ENCODE measurements around the gene MMP15. TPM values are rescaled to one million over a fixed set of nuclear protein-coding genes. Genes with fewer than 3 reads are reported as not detected.

Gene MMP15
- total RNA-seq, 1 experiment from 2014 or later: 4.5 TPM

DNA sequence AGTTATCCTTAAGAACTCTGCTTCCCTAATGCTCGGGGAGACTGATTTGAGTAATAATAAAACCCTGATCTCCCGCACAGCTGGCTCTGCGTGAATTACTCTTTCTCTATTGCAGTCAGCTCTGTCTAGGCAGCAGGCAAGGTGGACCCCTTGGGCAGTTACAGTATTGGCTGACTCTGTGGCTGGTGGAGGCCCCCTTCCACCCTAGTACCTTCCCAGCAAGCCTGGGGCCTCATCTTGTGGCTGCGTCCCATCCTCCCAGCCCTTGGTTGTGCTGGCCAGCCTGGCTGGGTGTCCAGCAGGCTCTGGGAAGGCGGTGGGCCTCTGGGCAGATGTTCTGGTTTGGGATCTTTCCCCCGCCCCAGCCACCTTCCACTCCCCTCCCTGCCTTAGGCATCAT is 59.1 kb downstream of the MMP15 start:
- CTCF ChIA-PET: no interaction called here
- BruUV-seq (replicated peaks): no TSS peak

DNA sequence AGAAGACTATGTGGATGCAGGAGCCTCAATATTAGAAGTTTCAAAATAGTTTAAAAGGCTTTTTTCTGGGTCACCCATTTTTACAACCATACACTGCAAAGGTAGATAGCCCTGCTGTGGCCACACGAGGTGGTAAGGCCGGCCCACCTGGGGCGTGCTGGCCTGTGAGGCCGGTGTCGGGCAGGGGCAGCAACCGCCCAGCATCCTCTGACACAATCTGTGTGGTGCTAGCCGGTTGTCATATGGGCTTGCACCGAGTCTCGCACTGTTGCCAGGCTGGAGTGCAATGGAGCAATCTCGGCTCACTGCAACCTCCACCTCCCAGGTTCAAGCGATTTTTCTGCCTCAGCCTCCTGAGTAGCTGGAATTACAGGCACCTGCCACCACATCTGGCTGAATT is 59.6 kb downstream of the MMP15 start:
- H3K9me3 ChIP-seq (ENCODE audit: low read depth, low read length, poor library complexity, severe bottlenecking): no peaks in the 10 kb centered on the region
- ChIA-PET CTCF (no interaction called here), POLR2A (ENCODE audit: low non-redundant PET) (no interaction called here)
- intact Hi-C loops (cut with micrococcal nuclease; ENCODE audit: unreplicated experiment): no loop called here
- H3K27ac ChIP-seq (ENCODE audit: low read depth, low read length, poor library complexity, severe bottlenecking): no peak overlapping the region
- no peaks in the 10 kb centered on the region for H3K36me3 ChIP-seq (ENCODE audit: insufficient read depth, low read length, poor library complexity, severe bottlenecking)
- H3K27me3 ChIP-seq (replicated peaks; ENCODE audit: insufficient read depth, low read depth, low read length, poor library complexity): no peaks in the 10 kb centered on the region
- no peak for DNase-seq (ENCODE audit: low spot score)
- H3K4me3 ChIP-seq (ENCODE audit: low read depth, low read length, poor library complexity, severe bottlenecking): no peak overlapping the region
- no peaks in the 10 kb centered on the region for H3K4me1 ChIP-seq (ENCODE audit: insufficient read depth, low read length, poor library complexity, severe bottlenecking)
- no peak for TF ChIP-seq EZH2 (IDR thresholded peaks at IDR 0.05; ENCODE audit: borderline replicate concordance, low read depth, low read length, poor library complexity, severe bottlenecking)
- TF ChIP-seq, protein P1, sequence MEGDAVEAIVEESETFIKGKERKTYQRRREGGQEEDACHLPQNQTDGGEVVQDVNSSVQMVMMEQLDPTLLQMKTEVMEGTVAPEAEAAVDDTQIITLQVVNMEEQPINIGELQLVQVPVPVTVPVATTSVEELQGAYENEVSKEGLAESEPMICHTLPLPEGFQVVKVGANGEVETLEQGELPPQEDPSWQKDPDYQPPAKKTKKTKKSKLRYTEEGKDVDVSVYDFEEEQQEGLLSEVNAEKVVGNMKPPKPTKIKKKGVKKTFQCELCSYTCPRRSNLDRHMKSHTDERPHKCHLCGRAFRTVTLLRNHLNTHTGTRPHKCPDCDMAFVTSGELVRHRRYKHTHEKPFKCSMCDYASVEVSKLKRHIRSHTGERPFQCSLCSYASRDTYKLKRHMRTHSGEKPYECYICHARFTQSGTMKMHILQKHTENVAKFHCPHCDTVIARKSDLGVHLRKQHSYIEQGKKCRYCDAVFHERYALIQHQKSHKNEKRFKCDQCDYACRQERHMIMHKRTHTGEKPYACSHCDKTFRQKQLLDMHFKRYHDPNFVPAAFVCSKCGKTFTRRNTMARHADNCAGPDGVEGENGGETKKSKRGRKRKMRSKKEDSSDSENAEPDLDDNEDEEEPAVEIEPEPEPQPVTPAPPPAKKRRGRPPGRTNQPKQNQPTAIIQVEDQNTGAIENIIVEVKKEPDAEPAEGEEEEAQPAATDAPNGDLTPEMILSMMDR (conservative IDR thresholded peaks at IDR 0.05; ENCODE audit: low read depth, low read length): no peak
- no TSS peak for BruUV-seq (replicated peaks)

More for the DNA sequence above, 59.1 kb downstream of the MMP15 start:
- POLR2A ChIA-PET (ENCODE audit: low non-redundant PET): no interaction called here
- Histone ChIP-seq H3K9me3 (ENCODE audit: low read depth, low read length, poor library complexity, severe bottlenecking) (no peaks in the 10 kb centered on the region), H3K4me3 (ENCODE audit: low read depth, low read length, poor library complexity, severe bottlenecking) (no peak overlapping the region), H3K36me3 (ENCODE audit: insufficient read depth, low read length, poor library complexity, severe bottlenecking) (no peaks in the 10 kb centered on the region), H3K27ac (ENCODE audit: low read depth, low read length, poor library complexity, severe bottlenecking) (no peak overlapping the region), H3K27me3 (replicated peaks; ENCODE audit: insufficient read depth, low read depth, low read length, poor library complexity) (no peaks in the 10 kb centered on the region), H3K4me1 (ENCODE audit: insufficient read depth, low read length, poor library complexity, severe bottlenecking) (no peaks in the 10 kb centered on the region)
- DNase-seq (ENCODE audit: low spot score): no peak
- TF ChIP-seq EZH2 (IDR thresholded peaks at IDR 0.05; ENCODE audit: borderline replicate concordance, low read depth, low read length, poor library complexity, severe bottlenecking): no peak
- TF ChIP-seq, protein P1 (conservative IDR thresholded peaks at IDR 0.05; ENCODE audit: low read depth, low read length): no peak
- intact Hi-C loops (cut with micrococcal nuclease; ENCODE audit: unreplicated experiment): no loop called here

DNA sequence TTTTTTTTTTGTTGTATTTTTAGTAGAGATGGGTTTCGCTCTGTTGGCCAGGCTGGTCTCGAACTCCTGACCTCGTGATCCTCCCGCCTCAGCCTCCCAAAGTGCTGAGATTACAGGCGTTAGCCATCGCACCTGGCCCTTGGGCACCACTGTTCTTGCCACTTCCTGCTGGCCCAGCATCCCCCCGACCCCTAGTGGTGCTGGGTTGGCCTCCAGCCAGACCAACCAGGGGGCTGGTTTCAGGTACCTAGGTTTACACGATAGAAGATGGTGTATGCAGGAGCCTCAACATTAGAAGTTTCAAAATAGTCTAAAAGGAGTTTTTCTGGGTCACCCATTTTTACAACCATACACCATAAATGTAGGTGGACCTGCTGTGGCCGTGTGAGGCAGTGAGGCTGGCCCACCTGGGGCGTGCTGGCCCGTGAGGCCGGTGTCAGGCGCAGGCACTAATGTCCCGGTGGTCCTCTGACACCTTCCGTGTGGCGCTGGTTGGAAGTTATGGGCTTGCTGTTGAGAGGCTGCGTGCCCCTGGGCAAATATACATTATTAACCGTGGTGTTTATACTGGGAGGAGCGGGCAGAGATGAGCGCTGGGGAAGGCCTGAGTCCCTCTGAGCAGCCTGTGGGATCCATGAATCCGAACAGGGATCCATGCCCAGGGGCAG is 60.2 kb downstream of the MMP15 start:
- ChIA-PET CTCF (no interaction called here), POLR2A (ENCODE audit: low non-redundant PET) (no interaction called here)
- TF ChIP-seq, protein P1 (conservative IDR thresholded peaks at IDR 0.05; ENCODE audit: low read depth, low read length): no peak
- no peak for TF ChIP-seq EZH2 (IDR thresholded peaks at IDR 0.05; ENCODE audit: borderline replicate concordance, low read depth, low read length, poor library complexity, severe bottlenecking)
- H3K4me3 ChIP-seq (ENCODE audit: low read depth, low read length, poor library complexity, severe bottlenecking): no peak overlapping the region
- no peaks in the 10 kb centered on the region for H3K27me3 ChIP-seq (replicated peaks; ENCODE audit: insufficient read depth, low read depth, low read length, poor library complexity)
- BruUV-seq (replicated peaks): no TSS peak
- no peak overlapping the region for H3K27ac ChIP-seq (ENCODE audit: low read depth, low read length, poor library complexity, severe bottlenecking)
- intact Hi-C loops (cut with micrococcal nuclease; ENCODE audit: unreplicated experiment): no loop called here
- H3K36me3 ChIP-seq (ENCODE audit: insufficient read depth, low read length, poor library complexity, severe bottlenecking): no peaks in the 10 kb centered on the region
- H3K9me3 ChIP-seq (ENCODE audit: low read depth, low read length, poor library complexity, severe bottlenecking): no peaks in the 10 kb centered on the region
- DNase-seq (ENCODE audit: low spot score): no peak
- H3K4me1 ChIP-seq (ENCODE audit: insufficient read depth, low read length, poor library complexity, severe bottlenecking): no peaks in the 10 kb centered on the region
